Adipose tissue (tissue), 3 donors: ENCODE data around the gene SAG. TPM values are rescaled to one million over a fixed set of nuclear protein-coding genes. Genes with fewer than 3 reads are reported as not detected.

Experiments used
- H3K27ac ChIP-seq: one replicate; pipeline ENCODE4 v1.5.1; 2013; ENCODE audit warnings: low read depth, low read length
- WGBS, 3 donors: extraction: QIAGEN DNeasy Blood & Tissue Kit; methylation state at CpG; one replicate each; pipeline ENCODE4 v1.1.7; 2013; 5-methylcytosine and 5-hydroxymethylcytosine counted together
- polyA plus RNA-seq, 3 donors: library from polyadenylated mRNA; stranded (reverse); fragments of 200-250 nt; gene quantifications; one replicate each; pipeline ENCODE4 v1.2.3, GENCODE V29; 2013
- donor health status: healthy with polysubstance abuse.
- donor health status: Bipolar disorder and iron deficiency.
- donor health status: healthy.

Gene SAG
- polyA plus RNA-seq, 3 donors: 0.67 TPM; not detected in 2

DNA sequence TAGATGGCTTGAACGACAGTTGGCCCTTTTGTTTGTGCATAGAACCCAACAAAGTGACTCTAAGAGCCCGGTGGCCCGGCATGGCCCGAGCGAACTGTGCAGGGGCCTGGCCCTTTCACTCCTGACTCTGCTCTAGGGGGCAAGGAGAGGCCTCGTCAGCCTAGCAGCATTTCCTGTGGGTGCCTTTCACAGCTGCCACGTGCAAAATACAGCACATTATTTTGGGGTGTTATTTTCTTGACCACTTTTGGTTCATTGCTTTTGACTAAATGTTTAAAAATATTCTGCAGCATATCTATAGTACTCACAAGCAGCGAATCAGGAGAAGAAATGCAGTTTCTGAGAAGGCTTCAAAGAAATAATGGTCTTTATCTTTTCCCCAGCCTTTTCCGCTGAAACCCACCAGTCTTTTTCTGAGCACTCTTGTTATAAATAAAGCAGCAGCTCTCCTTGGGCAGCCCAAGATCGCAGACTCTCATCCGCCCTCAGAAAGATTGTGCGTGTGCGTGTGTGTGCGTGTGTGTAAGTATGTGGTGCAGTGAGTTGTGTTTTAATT lies 78.0 kb downstream of the SAG start:
- 64 to 88% (median 65%) methylated on average over 14 of the region's 14 CpGs for WGBS, 3 donors
- no peak overlapping the region for H3K27ac ChIP-seq

DNA sequence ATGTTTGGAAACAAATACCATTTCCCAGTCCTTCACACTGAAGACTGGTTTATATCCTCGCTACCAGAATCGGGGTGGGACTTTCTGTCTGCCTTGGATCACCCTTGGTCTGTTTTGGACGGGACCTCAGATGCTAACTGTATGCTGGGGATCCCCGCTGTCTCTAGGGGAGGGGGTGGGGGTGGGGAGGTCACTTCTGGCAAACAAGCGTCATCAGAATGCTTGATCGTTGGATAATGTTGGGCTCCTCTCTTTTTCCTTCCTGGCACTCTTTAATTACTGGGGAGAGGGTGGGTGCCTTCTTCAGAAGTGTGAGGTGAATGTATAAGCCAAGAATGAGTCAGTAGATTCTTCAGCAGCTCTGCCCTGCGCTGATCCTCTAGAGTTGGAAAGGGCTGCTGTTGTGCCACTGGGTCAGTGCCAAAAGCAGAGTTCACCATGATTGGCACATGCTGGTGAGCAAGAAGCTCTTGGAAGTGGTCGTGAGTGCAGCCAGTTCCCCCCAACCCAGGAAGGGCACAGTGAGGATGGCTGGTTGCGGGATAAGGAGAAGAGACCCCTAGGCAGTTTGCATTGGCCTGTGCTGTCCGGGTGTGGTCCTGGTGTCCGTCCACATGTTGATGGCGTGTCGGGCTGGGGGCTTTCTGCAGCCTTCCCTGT lies 78.9 kb downstream of the SAG start:
- 53 to 77% (median 54%) methylated on average over 13 of the region's 13 CpGs for WGBS, 3 donors
- H3K27ac ChIP-seq: no peak overlapping the region

DNA sequence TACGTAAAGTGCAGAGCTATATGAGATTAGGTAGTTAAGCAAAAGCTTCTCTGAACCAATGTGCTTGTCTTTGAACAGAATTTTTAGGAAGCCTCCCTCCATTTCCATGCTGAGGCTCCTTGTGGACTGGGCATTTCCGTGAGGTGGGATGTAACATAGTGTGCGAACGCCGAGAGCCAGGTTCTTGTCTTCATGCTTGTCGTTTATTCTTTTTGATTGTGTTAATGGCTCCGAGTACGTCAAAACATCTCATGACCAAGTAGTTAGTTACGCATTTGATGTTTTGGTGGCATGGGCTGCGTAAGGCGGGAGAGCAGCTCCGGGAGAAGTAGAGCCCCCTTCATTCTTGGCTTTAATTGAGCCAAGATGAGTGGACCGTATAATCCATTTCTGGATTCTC lies 79.6 kb downstream of the SAG start:
- no peak overlapping the region for H3K27ac ChIP-seq
- WGBS, 3 donors: 72 to 90% (median 80%) methylated on average over 13 of the region's 13 CpGs

- H3K27ac ChIP-seq: no peak overlapping the region
- WGBS, 3 donors: 32 to 38% (median 33%) methylated on average over 25 of the region's 25 CpGs
Observed at GRCh38 chr2:233387667-233388528, 80.3 kb downstream of the SAG start.

- no peak overlapping the region for H3K27ac ChIP-seq
- 83 to 93% (median 91%) methylated on average over 8 of the region's 8 CpGs for WGBS, 3 donors
Observed at GRCh38 chr2:233389601-233390125, 82.0 kb downstream of the SAG start.

- WGBS, 3 donors: 85 to 98% (median 93%) methylated on average over 7 of the region's 7 CpGs
Observed at GRCh38 chr2:233395687-233396086, 88.1 kb downstream of the SAG start.

More at GRCh38 chr2:233395687-233396086, 88.1 kb downstream of the SAG start:
- no peak overlapping the region for H3K27ac ChIP-seq

Other genes starting within 250 kb of the SAG start
- gene INPP5D, start 247.5 kb upstream of the SAG start, polyA plus RNA-seq: 10 to 100 TPM in 1 of 3 donors, 1 to 10 TPM in 2; 2.8 to 15.2 (median 8.1) TPM
- 10 to 100 TPM in 2 of 3 donors, 1 to 10 TPM in 1; 7.9 to 11.0 (median 10.6) TPM for gene ATG16L1, start 56.1 kb upstream of the SAG start, polyA plus RNA-seq
- 10 to 100 TPM in 2 of 3 donors, 1 to 10 TPM in 1; 4.4 to 34.4 (median 15.7) TPM for gene DGKD, start 46.7 kb downstream of the SAG start, polyA plus RNA-seq